H1 (cell line): ENCODE measurements around the gene FAM24A. TPM values are rescaled to one million over a fixed set of nuclear protein-coding genes. Genes with fewer than 3 reads are reported as not detected.

ENCODE experiments used
- CHD7 ChIP-seq: fragments of 300-600 bp; sonication (generic); IDR thresholded peaks from 2 replicates; pipeline ENCODE4 v1.7.1; 2012; ENCODE audit warnings: low read length, moderate library complexity, mild to moderate bottlenecking, inconsistent platforms; ENCODE audit not compliant: insufficient replicate concordance
- EGR1 ChIP-seq: IDR thresholded peaks from 2 replicates; pipeline ENCODE4 v1.6.1; 2011; ENCODE audit warnings: low read depth, low read length, borderline replicate concordance
- POU5F1 ChIP-seq: IDR thresholded peaks from 2 replicates; pipeline ENCODE4 v1.6.1; 2011; ENCODE audit warnings: low read depth, mild to moderate bottlenecking, low read length, moderate library complexity
- RBBP5 ChIP-seq: IDR thresholded peaks from 2 replicates; pipeline ENCODE4 v1.7.1; 2012; ENCODE audit warnings: low read depth, mild to moderate bottlenecking, inconsistent platforms, low read length, moderate library complexity, borderline replicate concordance
- SIRT6 ChIP-seq: IDR thresholded peaks from one replicate; pipeline ENCODE4 v1.7.1; 2012; ENCODE audit warnings: low read length, inconsistent platforms
- SUZ12 ChIP-seq: fragments of 200-600 bp; sonication (generic); IDR thresholded peaks from 2 replicates; pipeline ENCODE4 v1.6.1; 2012; ENCODE audit warnings: mild to moderate bottlenecking, inconsistent platforms, low read length, moderate library complexity, mixed read lengths
- TAF1 ChIP-seq: IDR thresholded peaks from 2 replicates; pipeline ENCODE4 v1.6.1; 2011; ENCODE audit warnings: mild to moderate bottlenecking, low read depth, low read length
- TAF7 ChIP-seq: optimal IDR thresholded peaks from 2 replicates; pipeline ENCODE3; 2011; ENCODE audit warnings: low read depth, mild to moderate bottlenecking, inconsistent platforms, low read length, moderate library complexity, borderline replicate concordance
- polyA plus RNA-seq, 7 experiments: library from polyadenylated mRNA; depleted of rRNA in 3 of 7; stranded (reverse) in 5 of 7; unstranded in 2 of 7; fragments of >200 nt in 5 of 7; fragments of 200-250 nt in 2 of 7; gene quantifications; 1 replicate in 5 of 7; 2 replicates in 1 of 7; 4 replicates in 1 of 7; pipeline versions ENCODE4 v1.2.1 to v1.2.3, GENCODE V29; 2011 to 2013; ENCODE audit warnings: missing spikeins in 2 of 7, mixed read lengths in 2 of 7
- total RNA-seq: library from RNA; stranded (reverse); fragmentation: NEBNext Ultra II Directional; extraction: Animal tissue kit (Norgen Biotek cat#: 25700); gene quantifications from 2 replicates; pipeline ENCODE4 v1.2.1, GENCODE V29; 2021

FAM24A gene
- total and polyA plus RNA-seq, 2 of the 8 experiments (the other 6 are each of a cell fraction or from before 2014, with no cell fraction given) = not detected

GRCh38 chr10:122962405-122962804, 52.0 kb downstream of the FAM24A start (continued):
- no peak for TF ChIP-seq CHD7
- TF ChIP-seq TAF7 = no peak
- no peak for TF ChIP-seq SIRT6
- no peak for TF ChIP-seq RBBP5
- no peak for TF ChIP-seq POU5F1
- no peak for TF ChIP-seq TAF1
- no peak for TF ChIP-seq EGR1
- TF ChIP-seq SUZ12 = no peak
